IMR-90 (cell line): Measurements from ENCODE around the gene NEO1. TPM values are rescaled to one million over a fixed set of nuclear protein-coding genes. Genes with fewer than 3 reads are reported as not detected.

Experiments
- ATAC-seq: fragments of 200-7000 bp; cut with Tn5 transposase; 2 replicates; pipeline ENCODE4 v1.9.1; 2020; ENCODE audit warnings: low read depth, mild to moderate bottlenecking, moderate library complexity
- BruUV-seq: library from RNA; stranded (reverse); fragments of 400-500 nt; replicated peaks from 2 replicates; lab custom pipeline; 2021; lab: Mats Ljungman, UMichigan
- CTCF ChIA-PET: fragments of 300-600 bp; formaldehyde crosslinking; extraction: SDS; loops from one replicate; lab custom pipeline; 2021; ENCODE audit warnings: antibody characterized with exemption; lab: Yijun Ruan, JAX
- POLR2A ChIA-PET: fragments of 300-600 bp; sonication (Branson Sonifier 250); formaldehyde crosslinking; loops from one replicate; lab custom pipeline; 2022; ENCODE audit warnings: antibody characterized with exemption; ENCODE audit not compliant: unreplicated experiment; lab: Charles Lee
- DNase-seq: peaks from one replicate; pipeline ENCODE4 v3.0.0; 2013
- H2AFZ ChIP-seq: replicated peaks from 2 replicates; pipeline ENCODE3; 2013; ENCODE audit warnings: low read length, mild to moderate bottlenecking; ENCODE audit not compliant: poor library complexity
- H2AK5ac ChIP-seq: 2 replicates; pipeline ENCODE4 v1.6.1; 2013; ENCODE audit warnings: low read depth, low read length, inconsistent platforms
- H2AK9ac ChIP-seq: replicated peaks from 2 replicates; pipeline ENCODE3; 2013; ENCODE audit warnings: mild to moderate bottlenecking, low read depth, low read length, moderate library complexity; ENCODE audit not compliant: poor library complexity
- H2BK120ac ChIP-seq: 2 replicates; pipeline ENCODE4 v1.6.1; 2013; ENCODE audit warnings: low read depth, low read length, inconsistent platforms
- H2BK15ac ChIP-seq: 3 replicates; pipeline ENCODE4 v1.6.1; 2013; ENCODE audit warnings: low read depth, low read length, inconsistent platforms
- H2BK20ac ChIP-seq: 2 replicates; pipeline ENCODE4 v1.6.1; 2013; ENCODE audit warnings: low read depth, mild to moderate bottlenecking, inconsistent platforms, low read length, moderate library complexity
- H2BK5ac ChIP-seq: 2 replicates; pipeline ENCODE4 v1.6.1; 2013; ENCODE audit warnings: mild to moderate bottlenecking, low read depth, low read length, inconsistent platforms; ENCODE audit not compliant: poor library complexity, severe bottlenecking
- H3K14ac ChIP-seq: replicated peaks from 2 replicates; pipeline ENCODE4 v1.6.1; 2013; ENCODE audit warnings: low read depth, low read length, inconsistent platforms
- H3K18ac ChIP-seq: 2 replicates; pipeline ENCODE4 v1.6.1; 2013; ENCODE audit warnings: low read depth, low read length, control low read depth
- H3K23ac ChIP-seq: 2 replicates; pipeline ENCODE4 v1.6.1; 2013; ENCODE audit warnings: low read depth, low read length, inconsistent platforms
- H3K27ac ChIP-seq: 2 replicates; pipeline ENCODE4 v1.5.1; 2013; ENCODE audit warnings: mild to moderate bottlenecking, control low read depth, low read length; ENCODE audit not compliant: insufficient read depth
- H3K27me3 ChIP-seq: 2 replicates; pipeline ENCODE4 v1.6.1; 2013; ENCODE audit warnings: low read length; ENCODE audit not compliant: control insufficient read depth, insufficient read depth
- H3K36me3 ChIP-seq: 2 replicates; pipeline ENCODE4 v1.6.1; 2013; ENCODE audit warnings: low read length, mixed read lengths; ENCODE audit not compliant: control insufficient read depth, insufficient read depth
- H3K4ac ChIP-seq: 2 replicates; pipeline ENCODE4 v1.6.1; 2013; ENCODE audit warnings: low read depth, low read length, inconsistent platforms
- H3K4me1 ChIP-seq: 2 replicates; pipeline ENCODE4 v1.6.1; 2013; ENCODE audit warnings: low read length, mixed read lengths; ENCODE audit not compliant: control insufficient read depth, insufficient read depth
- H3K4me2 ChIP-seq: 2 replicates; pipeline ENCODE4 v1.6.1; 2013; ENCODE audit warnings: low read depth, mild to moderate bottlenecking, control low read depth, low read length, moderate library complexity
- H3K4me3 ChIP-seq: 2 replicates; pipeline ENCODE4 v1.5.1; 2013; ENCODE audit warnings: low read depth, mild to moderate bottlenecking, control low read depth, low read length, moderate library complexity; ENCODE audit not compliant: insufficient read depth
- H3K56ac ChIP-seq: 2 replicates; pipeline ENCODE4 v1.6.1; 2013; ENCODE audit warnings: low read length, inconsistent platforms; ENCODE audit not compliant: insufficient read depth; ENCODE audit errors: extremely low read depth
- H3K79me1 ChIP-seq, 2 experiments: 2 replicates each; pipeline ENCODE4 v1.6.1; 2013; ENCODE audit warnings: low read length in 2 of 2, inconsistent platforms in 1 of 2, low read depth in 1 of 2
- H3K9ac ChIP-seq: 2 replicates; pipeline ENCODE4 v1.6.1; 2013; ENCODE audit warnings: low read depth, low read length, control low read depth
- H3K9me1 ChIP-seq: 2 replicates; pipeline ENCODE4 v1.6.1; 2013; ENCODE audit warnings: low read length, inconsistent platforms; ENCODE audit not compliant: insufficient read depth
- H3K9me3 ChIP-seq: 2 replicates; pipeline ENCODE4 v1.6.1; 2013; ENCODE audit warnings: low read length; ENCODE audit not compliant: control insufficient read depth, insufficient read depth
- H4K20me1 ChIP-seq: 2 replicates; pipeline ENCODE4 v1.6.1; 2013; ENCODE audit warnings: low read length, inconsistent platforms; ENCODE audit not compliant: insufficient read depth
- H4K5ac ChIP-seq: 2 replicates; pipeline ENCODE4 v1.6.1; 2013; ENCODE audit warnings: mild to moderate bottlenecking, low read depth, low read length, control low read depth
- H4K8ac ChIP-seq, 2 experiments: 2 replicates each; pipeline ENCODE4 v1.6.1; 2013; ENCODE audit warnings: low read depth in 2 of 2, low read length in 2 of 2, control low read depth in 1 of 2, inconsistent platforms in 1 of 2
- H4K91ac ChIP-seq: 2 replicates; pipeline ENCODE4 v1.6.1; 2013; ENCODE audit warnings: low read depth, low read length, inconsistent platforms; ENCODE audit not compliant: insufficient read depth
- BHLHE40 ChIP-seq: fragments of 150-350 bp; IDR thresholded peaks from 2 replicates; pipeline ENCODE4 v1.6.1; 2016; ENCODE audit warnings: mild to moderate bottlenecking, low read depth, low read length
- CEBPB ChIP-seq: IDR thresholded peaks from 2 replicates; pipeline ENCODE4 v1.6.1; 2012; ENCODE audit warnings: low read depth, low read length, improper control_type of control experiment
- CHD1 ChIP-seq: IDR thresholded peaks from 2 replicates; pipeline ENCODE4 v1.6.1; 2012; ENCODE audit warnings: low read depth, low read length, improper control_type of control experiment
- ELK1 ChIP-seq: fragments of 150-350 bp; IDR thresholded peaks from 2 replicates; pipeline ENCODE4 v1.6.1; 2016; ENCODE audit warnings: low read depth, mild to moderate bottlenecking, low read length, moderate library complexity, borderline replicate concordance
- FOS ChIP-seq: fragments of 150-350 bp; IDR thresholded peaks from 2 replicates; pipeline ENCODE4 v1.6.1; 2016; ENCODE audit warnings: low read depth, low read length
- MAFK ChIP-seq: IDR thresholded peaks from 2 replicates; pipeline ENCODE4 v1.6.1; 2012; ENCODE audit warnings: low read depth, low read length, improper control_type of control experiment
- MAZ ChIP-seq: IDR thresholded peaks from 2 replicates; pipeline ENCODE4 v1.6.1; 2012; ENCODE audit warnings: low read depth, mild to moderate bottlenecking, low read length, improper control_type of control experiment, moderate library complexity, borderline replicate concordance
- MXI1 ChIP-seq: IDR thresholded peaks from 2 replicates; pipeline ENCODE4 v1.6.1; 2012; ENCODE audit warnings: low read depth, mild to moderate bottlenecking, low read length, moderate library complexity, borderline replicate concordance
- NFE2L2 ChIP-seq: fragments of 150-350 bp; IDR thresholded peaks from 2 replicates; pipeline ENCODE4 v1.6.1; 2016; ENCODE audit warnings: low read depth, mild to moderate bottlenecking, low read length
- POLR2A ChIP-seq: IDR thresholded peaks from 2 replicates; pipeline ENCODE4 v1.6.1; 2012; ENCODE audit warnings: mild to moderate bottlenecking, low read depth, low read length
- RCOR1 ChIP-seq: IDR thresholded peaks from 2 replicates; pipeline ENCODE4 v1.6.1; 2012; ENCODE audit warnings: mild to moderate bottlenecking, low read length, improper control_type of control experiment; ENCODE audit not compliant: insufficient replicate concordance
- RFX5 ChIP-seq: IDR thresholded peaks from 2 replicates; pipeline ENCODE4 v1.8.0; 2012; ENCODE audit warnings: low read depth, mild to moderate bottlenecking, low read length, moderate library complexity
- SMC3 ChIP-seq: fragments of 150-350 bp; IDR thresholded peaks from 2 replicates; pipeline ENCODE4 v1.6.1; 2016; ENCODE audit warnings: low read depth, mild to moderate bottlenecking, antibody characterized with exemption, low read length, moderate library complexity
- whole genome bisulfite sequencing, 2 experiments: methylation state at CpG; one replicate each; pipeline versions ENCODE4 v1.1.5 to v1.1.7; 2013; ENCODE audit warnings: missing lambda C conversion rate in 2 of 2; ENCODE audit not compliant: insufficient read length in 1 of 2; ENCODE audit errors: extremely low coverage in 2 of 2; 5-methylcytosine and 5-hydroxymethylcytosine counted together
- dilution Hi-C: fragments of 300-500 bp; cut with HindIII; formaldehyde crosslinking; loops from one replicate; pipeline ENCODE4 v1.14.3; 2018; ENCODE audit warnings: low sequenced_read_pairs; ENCODE audit not compliant: unreplicated experiment
- in situ Hi-C: fragments of 300-500 bp; cut with MboI; formaldehyde crosslinking; loops from 3 replicates; pipeline ENCODE4 v1.14.3; 2019; ENCODE audit warnings: low sequenced_read_pairs, inconsistent platforms, mixed read lengths
- intact Hi-C: fragments of 100-400 bp; cut with micrococcal nuclease; formaldehyde crosslinking; loops from 2 replicates; pipeline ENCODE4 v1.10.0; 2022
- polyA plus RNA-seq, 3 experiments: library from polyadenylated mRNA; depleted of rRNA; stranded (reverse); fragments of >200 nt; gene quantifications; 2 replicates each; pipeline ENCODE4 v1.2.3, GENCODE V29; 2012; ENCODE audit warnings: low replicate concordance in 1 of 3
- total RNA-seq: library from RNA; depleted of rRNA; stranded (reverse); fragments of >200 nt; gene quantifications from 2 replicates; pipeline ENCODE4 v1.2.3, GENCODE V29; 2012
- TF ChIP-seq, protein P1 (sequence below): fragments of 150-350 bp; IDR thresholded peaks from 2 replicates; pipeline ENCODE4 v1.6.1; 2017; ENCODE audit warnings: mild to moderate bottlenecking, antibody characterized with exemption, low read length, low read depth

Gene NEO1
- total and polyA plus RNA-seq, 2 of the 4 experiments (the other 2 are of a cell fraction) = 16.3 to 18.5 TPM

DNA sequence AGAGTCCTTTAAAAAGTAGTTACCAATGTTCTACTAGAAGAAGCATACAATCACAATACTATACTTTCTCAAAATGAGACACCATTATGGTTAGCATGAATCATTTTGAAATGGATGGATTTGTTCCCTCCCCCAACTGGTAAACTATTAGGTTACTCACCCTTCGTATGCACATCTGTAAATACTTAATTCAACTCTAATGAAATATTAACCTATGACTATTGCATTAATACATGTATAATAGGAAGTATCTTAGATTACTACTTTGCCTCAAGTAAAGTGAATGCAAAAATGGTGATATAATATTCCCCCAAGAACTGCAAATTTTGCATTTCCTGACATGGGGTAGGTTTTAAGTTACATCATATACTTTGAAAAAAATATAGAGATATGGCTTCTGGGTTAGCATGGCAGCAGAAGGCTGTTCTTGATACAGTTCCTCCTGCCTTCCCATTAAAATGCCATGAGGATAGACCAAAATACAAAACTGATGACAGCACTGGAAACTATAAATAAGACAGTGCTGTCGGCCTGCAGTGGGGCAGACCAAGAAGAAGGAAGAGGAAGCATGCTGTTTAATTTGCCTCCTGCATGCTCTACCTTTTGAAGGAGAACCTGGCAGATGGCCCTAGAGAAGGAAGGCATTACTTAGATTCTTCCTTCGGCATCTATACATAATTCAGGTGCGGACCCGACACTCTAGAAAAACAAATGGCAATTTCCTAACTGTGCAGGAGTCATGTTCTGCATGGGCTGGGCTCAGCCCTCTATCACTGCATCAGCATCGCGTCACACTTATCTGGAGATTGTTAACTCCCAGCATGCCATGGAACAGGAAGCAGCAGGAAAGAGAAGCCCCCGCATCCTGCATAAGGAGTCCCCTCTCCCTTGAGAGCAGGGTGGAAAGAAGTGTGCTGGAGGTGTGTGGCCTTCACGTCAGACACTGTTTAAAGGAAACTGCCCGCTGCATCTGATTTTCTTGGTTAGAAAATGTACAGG, 41.8 kb upstream of the NEO1 start:
- Histone ChIP-seq H3K27ac (no peak overlapping the region), H3K9ac (no peak overlapping the region), H3K27me3 (no peaks in the 10 kb centered on the region; the same call in 1 of the 2 replicates), H3K18ac (no peak overlapping the region; the same call in 1 of the 2 replicates), H2AFZ (peak overlapping the region; percentile 67), H3K79me1 (no peaks in the 10 kb centered on the region), H4K91ac (no peak overlapping the region; the same call in 1 of the 2 replicates), H3K4me1 (no peaks in the 10 kb centered on the region; the same call in 1 of the 2 replicates), H3K23ac (no peak overlapping the region), H3K14ac (no peak overlapping the region), H4K20me1 (no peaks in the 10 kb centered on the region), H2BK120ac (peak overlapping the region; percentile 32; the same call in 1 of the 2 replicates), H3K56ac (no peak overlapping the region), H3K9me3 (no peaks in the 10 kb centered on the region), H2AK5ac (no peak overlapping the region), H2BK20ac (peak overlapping the region; percentile 22; the same call in 1 of the 2 replicates), H4K8ac (peak overlapping the region in 1 of 2 experiments; percentile 19; a peak in 1 of 4 replicates), H4K5ac (peak overlapping the region; percentile 59; the same call in 1 of the 2 replicates), H3K4me3 (no peak overlapping the region), H3K4me2 (no peak overlapping the region), H2BK5ac (no peak overlapping the region), H3K4ac (peak overlapping the region; percentile 20; the same call in 1 of the 2 replicates), H3K36me3 (no peaks in the 10 kb centered on the region), H2BK15ac (no peak overlapping the region), H2AK9ac (no peak overlapping the region), H3K9me1 (peaks cover 8% of the 10 kb centered on the region; the same call in 1 of the 2 replicates)
- intact Hi-C loops (no loop called here), in situ Hi-C loops (no loop called here), dilution Hi-C loops (no loop called here)
- DNase-seq (peak; percentile 22), ATAC-seq (no peak)
- TF ChIP-seq CHD1 (no peak), RFX5 (no peak), MAZ (no peak), MXI1 (no peak), CEBPB (no peak), RCOR1 (no peak), FOS (no peak), POLR2A (no peak), ELK1 (no peak), BHLHE40 (no peak), SMC3 (no peak), NFE2L2 (no peak), MAFK (no peak)
- TF ChIP-seq, protein P1, sequence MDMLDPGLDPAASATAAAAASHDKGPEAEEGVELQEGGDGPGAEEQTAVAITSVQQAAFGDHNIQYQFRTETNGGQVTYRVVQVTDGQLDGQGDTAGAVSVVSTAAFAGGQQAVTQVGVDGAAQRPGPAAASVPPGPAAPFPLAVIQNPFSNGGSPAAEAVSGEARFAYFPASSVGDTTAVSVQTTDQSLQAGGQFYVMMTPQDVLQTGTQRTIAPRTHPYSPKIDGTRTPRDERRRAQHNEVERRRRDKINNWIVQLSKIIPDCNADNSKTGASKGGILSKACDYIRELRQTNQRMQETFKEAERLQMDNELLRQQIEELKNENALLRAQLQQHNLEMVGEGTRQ = no peak
- no TSS peak for BruUV-seq
- no CpG with 5 or more reads among the region's 10 CpGs for WGBS, 2 experiments
- CTCF ChIA-PET = interaction anchor here (0.7 kb wide), 1 partner anchor 180 kb away, joined by 4 read pairs; no protein-coding TSS in a partner anchor
- POLR2A ChIA-PET = no interaction called here
